NCI-H2171 treated with DMSO at 0.1 percent for 48 hours (cell line): ENCODE data around the gene SRP9.
"Not testable (repeated sequence)": the region's sequence is repeated elsewhere in the genome, so short reads cannot be mapped to it uniquely, and the experiment has no call there.

Experiments used
- DNase-seq: peaks from one replicate; lab custom pipeline; 2025; lab: John Stamatoyannopoulos, UW

Gene SRP9

DNA sequence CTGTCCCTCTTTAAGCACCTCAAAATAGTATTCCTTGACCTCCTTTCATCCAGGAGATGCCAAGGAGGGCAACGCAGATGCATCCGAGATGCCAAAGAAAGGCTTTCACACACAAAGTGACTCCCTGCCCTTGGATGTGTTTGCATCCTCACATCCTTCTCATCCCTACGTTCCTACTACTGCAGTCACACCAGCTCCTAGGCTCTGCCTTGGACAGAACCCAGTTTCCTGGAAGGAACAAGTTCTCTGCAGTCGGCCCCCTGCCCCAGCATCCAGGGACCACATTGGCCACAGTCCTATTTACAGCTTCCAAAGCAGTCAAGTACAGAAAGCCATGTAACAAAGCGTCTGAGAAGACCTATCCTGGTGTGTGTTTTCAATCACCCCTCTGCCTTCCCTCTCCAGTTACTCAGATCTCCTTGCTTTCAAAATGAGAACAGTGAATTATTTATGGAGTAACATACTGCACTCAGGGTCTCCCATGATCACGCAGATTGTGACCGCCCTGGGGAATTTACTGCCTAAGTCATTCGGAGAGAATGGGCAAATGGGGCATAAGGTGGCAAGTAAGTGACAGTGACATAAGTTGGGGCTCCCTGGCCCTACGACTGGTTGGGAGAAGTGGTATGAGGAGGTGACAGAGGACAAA is 21.8 kb upstream of the SRP9 start:
- no peak for DNase-seq

DNA sequence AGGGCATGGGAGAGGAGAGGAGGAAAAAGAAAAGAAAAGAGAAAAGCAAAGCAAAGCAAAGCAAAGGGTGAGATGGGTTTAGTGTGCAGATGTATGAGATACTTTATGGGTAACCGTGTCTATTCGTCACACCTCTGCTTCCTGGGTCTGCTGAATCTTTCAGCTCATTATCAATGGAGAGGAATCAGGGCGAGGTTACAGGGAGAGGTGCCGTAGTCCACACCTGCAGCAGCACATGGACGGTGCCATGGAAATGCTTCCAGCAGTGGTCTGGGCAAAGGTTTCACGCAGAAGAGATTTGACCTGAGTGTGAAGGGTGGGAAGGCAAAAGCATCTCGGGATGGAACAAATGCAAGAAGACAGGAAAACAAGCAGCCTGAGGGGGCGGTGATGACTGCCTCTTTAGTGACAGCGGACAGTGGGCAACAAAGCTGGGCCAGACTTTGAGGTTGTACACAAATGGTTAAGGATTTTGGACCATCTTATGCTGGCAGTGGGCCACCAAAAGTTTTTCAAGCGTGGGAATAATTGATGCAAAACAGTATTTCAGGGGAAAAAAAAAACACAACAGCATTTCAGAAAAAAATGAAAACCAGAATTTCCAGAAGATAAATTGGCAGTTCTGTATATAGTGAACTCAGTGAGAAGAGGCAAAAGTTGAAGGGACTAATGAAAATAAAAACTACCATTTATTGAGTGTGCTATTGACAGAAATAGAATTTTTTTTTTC is 19.5 kb upstream of the SRP9 start:
- DNase-seq: no peak

DNA sequence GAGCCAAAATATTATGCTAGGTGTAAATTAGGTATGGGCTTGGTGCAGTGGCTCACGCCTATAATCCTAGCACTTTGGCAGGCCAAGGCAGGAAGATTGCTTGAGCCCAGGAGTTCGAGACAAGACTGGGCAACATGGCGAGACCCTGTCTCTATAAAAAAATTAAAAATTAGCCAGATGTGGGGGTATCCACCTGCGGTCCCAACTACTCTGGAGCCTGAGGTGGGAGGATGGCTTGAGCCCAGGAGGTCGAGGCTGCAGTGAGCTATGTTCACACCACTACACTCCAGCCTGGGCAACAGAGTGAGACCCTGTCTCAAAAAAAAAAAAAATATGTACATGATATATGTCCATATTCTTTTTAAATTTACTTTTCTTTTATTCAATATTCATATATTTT is 17.7 kb upstream of the SRP9 start:
- DNase-seq: not testable (repeated sequence)

DNA sequence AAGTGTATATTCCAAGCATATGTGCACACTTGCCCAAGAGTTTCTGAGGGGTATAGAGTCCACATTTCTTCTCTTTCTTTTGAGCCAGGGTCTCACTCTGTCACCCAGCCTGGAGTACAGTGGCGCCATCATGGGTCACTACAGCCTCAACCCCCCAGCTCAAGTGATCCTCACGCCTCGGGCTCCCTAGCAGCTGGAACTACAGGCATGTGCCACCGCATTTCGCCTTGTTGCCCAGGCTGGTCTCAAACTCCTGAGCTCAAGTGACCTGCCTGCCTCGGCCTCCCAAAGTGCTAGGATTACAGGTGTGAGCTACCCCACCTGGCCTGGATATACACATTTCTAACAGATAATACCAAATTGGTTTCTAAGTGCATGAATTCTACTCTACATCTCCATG is 17.1 kb upstream of the SRP9 start:
- DNase-seq: no peak

DNA sequence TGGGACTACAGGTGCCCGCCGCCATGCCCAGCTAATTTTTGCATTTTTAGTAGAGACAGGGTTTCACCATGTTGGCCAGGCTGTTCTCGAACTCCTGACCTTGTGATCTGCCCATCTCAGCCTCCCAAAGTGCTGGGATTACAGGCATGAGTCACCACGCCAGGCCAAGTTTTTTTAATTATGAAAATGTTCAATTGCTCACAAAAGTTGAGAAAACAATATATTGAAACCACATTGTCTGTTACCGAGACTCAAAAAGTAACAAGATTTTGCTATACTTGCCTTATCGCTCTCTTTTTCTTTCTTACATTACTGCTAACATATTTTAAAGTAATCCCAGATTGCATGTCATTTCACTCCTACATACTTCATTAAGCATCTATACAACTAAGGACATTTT is 16.2 kb upstream of the SRP9 start:
- not testable (repeated sequence) for DNase-seq

DNA sequence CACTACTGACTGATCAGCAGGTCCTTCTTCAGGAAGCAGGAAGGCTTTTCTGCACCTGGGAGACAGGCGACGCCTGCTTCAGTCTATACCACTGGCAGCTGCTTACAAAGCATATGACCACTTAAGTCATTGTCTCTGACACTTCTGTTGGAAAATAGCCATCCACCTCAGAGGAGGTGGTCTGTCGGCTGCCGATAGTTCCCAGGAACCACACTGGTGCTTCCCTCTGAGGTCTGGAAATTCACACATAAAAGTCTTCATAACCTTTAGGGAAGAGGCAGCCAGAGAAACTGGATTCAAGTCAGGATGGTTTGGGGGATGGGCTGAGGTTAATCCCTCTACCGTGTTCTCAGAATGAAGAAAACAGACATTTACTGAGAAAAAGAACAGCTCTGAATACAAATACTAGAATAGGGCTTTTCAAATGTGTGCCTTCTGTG is 15.6 kb upstream of the SRP9 start:
- DNase-seq: no peak

DNA sequence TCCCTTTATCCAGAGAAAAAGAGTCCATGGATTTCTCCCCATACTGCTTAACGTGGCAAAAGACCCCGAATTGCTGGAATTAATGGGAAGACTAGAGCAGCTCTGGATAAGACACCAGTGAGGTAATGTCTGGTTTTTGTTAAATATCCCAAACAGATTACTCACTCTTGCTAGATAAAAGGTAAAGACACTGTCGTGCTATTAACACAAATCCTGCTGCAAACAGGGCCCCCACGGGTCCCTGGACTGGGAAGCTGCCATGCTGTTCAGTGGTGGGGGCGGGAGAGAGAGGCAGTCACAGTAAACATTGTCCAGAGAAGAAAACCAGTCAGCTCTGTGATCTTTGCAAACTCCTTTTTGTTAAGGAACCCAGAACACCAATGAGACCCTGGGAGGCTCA is 15.2 kb upstream of the SRP9 start:
- DNase-seq: no peak

DNA sequence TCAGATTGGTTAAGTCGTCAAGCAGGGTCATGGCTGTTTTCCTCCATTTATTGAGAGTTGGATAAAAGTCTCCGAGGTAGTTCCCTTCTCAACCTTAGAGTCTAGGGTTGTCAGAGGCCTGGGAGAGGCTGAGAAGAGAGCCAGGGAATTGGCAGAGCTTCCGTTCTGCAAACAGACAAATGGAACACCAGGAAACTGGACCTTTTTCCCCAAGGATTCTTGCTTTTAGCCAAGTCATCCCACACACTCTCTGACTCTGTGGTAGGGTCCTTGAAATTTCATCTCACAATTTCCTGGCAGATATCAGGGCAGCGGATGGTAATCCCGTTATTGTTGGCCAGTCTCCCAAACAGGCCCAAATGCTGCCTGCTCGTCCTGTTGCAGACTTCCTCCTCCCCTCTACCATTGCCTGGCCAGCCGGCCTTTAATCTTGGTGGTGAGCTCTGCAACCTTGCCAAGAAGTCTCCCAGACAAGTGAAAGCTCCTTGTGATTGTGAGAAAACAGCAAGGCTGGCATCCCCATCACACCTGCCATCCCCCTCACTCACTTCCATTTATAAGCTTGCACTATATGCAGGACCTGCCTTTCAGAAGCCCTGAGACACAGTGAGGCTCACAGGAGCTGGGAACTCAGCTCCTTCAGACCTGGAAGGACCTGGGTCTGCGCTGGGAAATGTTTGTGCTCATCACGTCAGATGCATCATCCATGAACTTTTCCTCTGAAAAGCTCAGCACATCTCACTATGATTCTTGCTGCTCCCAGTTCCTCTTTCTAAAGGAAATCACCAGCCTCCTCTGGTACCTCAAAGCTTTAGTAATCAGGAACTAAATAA is 13.7 kb upstream of the SRP9 start:
- no peak for DNase-seq

DNA sequence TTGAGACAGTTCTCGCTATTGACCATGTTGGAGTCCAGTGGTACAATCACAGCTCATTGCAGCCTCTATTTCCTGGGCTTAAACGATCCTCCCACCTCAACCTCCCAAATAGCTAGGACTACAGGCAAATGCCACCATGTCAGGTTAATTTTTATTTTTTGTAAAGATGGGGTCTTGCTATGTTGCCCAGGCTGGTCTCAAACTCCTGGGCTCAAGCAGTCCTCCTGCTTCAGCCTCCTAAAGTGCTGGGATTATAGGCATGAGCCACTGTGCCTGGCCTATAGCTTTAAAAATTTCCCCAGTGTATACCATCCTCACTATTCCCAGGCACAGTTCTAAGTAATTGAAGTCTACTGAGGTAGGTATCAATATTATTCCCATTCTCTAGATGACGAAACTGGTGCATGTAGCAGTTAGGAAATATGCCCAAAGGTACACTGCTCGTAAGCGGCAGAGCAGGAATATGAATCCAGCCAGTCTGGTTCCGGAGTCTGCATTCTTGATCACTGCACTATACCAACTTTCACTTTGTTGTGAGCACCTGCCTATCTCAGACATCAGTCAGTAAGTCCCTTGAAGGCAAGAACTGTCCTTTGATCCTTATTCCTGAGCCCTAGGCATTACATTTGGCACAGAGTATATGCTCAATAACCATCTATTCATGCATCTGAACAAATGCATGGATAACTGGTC is 11.5 kb upstream of the SRP9 start:
- DNase-seq: no peak

DNA sequence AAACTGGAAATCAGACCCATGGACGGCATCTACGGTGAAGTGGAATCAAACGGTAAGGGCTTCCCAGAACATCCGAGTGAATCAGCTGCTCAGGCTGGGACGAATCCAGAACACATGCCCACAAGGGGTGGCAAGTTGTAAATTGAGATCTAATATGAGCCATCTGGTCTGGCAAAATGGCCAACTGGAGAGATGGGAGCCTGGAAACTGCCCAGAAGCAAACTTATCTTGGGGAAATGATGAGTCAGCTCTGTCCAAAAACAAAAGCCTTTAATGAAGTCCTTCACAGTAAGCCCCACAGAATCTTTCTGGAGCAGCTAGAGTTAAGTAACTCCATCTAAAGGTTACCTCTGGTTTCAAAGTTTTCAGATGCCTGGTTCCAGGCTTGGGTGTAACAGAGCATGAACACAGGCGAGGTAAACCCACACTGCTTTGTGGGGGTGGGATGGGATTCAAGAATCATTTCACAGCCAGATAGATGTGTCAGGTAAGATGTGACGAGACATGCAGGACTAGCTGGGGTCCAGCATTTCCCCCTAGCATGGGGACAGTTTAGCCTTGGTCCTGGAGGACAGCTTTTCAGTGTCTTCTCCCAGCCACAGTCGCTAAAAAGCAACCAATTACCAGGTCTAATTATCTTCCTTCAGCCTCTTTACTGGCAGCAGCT is 10.5 kb upstream of the SRP9 start:
- peak; percentile 58 for DNase-seq

DNA sequence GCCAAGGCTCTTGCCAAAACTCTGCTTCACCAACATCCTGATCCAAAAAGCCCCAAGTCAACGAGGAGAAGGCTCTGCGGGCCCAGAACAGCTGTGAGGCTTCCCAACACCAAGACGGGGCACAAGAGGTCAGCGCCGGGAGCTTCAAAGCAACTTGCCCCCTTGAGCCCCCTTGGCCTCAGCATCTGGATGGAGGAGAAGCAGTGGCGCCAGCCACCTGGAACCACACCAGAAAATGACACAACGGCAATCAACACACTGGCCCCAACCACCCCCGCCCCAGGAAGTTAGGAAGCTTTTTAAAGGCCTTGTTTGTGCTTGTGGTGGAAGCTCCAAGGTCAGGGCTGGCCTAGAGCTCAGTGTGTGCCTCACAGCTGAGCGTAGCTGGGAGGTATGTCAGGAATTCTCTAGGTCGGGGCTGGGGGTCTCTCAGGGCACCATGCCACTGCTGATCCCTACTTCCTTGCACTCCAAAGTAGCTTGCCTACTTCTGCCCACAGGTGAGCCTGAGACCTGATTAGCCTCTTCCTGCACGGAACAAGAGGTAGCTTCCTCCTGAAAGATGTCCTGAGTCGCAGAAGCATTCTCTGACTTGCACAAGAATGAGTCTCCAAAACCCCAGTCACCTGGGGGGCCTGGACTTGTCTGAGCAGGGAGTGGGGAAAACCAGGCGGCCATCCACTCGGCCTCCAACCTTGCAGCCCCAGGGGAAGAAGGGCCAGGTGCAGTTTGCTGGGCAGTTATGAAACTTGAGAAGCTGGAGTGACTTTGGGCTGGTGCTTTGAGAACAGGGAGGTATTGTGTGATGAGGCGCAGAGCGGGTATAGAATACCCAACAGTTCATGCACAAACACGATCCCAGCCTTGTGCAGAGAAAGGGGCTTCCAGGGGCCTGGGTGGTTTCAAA is 9.7 kb upstream of the SRP9 start:
- peak; percentile 45 for DNase-seq

DNA sequence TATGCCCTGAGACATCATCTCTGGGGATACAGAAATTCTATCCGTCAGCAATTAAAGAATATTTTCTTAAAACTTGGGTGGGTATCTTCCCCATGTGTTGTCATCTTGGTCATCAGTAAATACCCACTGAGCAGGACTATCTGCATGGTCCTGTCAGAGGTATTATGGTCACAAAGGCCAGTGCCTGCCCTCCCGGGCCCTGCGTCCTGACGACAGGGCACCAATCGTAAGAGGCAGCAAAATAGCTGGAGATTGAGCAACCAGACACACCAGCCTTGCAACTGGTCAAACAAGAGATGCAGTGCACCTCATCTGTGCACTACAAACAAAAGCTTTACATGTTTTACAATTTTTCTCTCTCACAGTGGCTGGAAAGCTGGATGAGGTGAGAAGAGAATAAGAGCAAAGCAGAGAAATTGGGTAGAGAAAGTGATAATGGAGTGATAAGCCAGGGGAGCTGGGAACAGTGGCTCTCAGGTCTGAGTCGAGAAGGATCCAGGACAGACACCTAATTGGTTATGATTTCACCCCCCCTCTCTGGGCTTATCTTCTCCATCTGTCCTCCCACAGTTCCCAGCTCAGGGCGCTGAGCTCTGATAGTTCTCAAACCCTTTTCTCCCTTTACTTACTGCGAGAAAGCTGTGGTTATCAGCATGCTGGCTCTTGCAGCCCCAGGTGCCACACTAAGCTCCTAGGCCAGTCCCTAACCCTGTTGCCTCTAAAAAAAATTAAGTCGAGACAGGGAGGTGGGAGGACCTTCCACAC is 8.8 kb upstream of the SRP9 start:
- peak; percentile 52 for DNase-seq

DNA sequence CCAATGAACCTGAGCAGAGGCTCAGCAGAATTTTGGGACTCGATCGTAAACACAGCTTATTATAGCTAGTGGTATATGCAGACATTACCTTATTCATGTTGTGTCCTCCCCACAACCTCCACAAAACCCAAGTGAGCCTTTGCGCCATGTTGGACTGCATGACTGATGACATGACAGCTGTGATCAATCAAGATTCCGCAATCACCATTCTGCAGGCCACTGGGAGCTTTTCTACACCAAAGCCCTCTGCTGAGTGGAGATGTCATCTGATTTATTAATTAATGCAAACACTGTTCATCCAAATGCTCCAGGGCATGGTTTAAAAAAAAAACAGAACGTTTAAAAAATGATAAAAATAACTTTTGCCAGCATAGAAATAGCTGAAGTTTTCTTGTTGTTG is 7.9 kb upstream of the SRP9 start:
- DNase-seq: no peak

DNA sequence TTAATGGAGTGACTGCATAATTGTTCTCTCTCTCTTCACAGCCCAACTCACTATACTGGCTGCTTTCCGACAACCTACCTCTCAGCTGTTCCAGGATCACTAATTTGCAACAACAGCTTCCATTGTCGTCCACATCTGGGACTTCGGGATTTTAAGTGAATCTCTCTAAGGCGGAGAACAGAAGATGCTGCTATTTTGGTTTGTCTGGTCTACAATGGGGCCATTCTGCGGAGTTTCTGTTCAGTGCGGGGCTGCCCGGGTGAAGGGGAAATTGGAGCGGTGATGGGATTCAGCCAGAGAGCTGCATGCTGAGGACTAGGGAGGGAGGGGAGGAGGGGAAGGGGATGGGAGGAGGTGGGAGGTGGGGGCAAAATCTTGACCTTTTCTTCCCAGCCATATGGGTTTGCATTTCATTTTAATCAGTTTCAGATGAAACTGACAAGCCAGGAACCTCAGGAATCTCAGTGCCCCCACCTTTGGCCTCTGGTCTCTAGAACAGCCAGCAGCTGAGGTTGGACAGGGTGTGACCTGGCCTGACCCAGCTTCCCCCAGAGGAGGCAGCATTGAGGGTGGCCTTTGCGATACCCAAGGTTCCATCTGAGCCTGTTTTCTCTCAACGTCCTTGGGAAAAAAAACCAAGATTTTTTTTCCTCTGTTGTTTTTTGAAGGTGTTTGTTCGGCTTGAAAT is 6.9 kb upstream of the SRP9 start:
- no peak for DNase-seq

DNA sequence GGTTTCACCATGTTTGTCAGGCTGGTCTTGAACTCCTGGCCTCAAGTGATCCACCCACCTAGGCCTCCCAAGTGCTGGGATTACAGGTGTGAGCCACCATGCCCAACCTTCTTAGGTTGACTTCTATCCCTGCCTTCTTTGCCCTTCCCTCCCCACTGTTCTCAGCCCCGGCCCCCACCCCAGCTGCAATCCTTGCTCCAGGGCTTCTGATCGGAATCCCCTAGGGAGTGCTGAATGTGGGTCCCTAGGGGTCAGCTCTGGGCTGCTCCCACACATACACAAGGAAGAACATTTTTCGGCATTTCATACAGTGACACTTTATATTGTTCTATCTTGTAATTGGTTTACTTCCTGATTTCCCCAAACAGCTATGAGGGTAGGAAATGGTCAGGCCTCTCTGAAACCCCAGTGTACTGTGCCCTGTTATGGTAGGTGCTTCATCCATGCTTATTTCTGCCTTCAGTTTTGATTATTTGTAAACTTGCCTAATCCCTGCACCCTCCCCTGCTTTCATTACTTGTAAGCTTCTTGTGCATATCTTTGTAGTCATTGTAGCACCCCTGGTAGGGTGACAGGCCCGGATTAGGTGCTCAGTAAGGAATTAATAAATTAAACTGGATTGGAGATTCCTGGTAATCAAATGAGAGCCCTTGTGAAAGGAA is 5.8 kb upstream of the SRP9 start:
- DNase-seq: no peak

DNA sequence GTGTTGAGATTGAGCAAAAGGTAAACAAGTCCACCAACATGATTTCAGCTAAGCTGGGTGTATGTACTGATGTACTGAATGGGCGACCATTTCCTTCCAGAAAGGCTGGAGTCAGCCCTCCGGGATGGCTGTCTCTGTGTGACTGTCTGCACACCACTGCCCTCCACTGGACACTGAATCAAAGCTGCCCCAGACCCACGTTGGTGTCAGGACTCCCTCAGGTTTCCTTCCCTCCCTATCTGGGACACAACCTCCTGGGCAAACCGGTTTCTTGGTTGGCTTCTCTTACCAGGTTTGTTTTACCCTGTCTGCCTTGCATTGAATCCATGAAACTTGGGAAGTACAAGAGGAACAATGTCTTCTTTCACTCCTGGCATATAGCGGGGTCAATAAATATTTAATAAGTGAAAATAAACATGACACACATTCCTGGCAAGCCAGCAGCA is 5.3 kb upstream of the SRP9 start:
- peak; percentile 71 for DNase-seq

DNA sequence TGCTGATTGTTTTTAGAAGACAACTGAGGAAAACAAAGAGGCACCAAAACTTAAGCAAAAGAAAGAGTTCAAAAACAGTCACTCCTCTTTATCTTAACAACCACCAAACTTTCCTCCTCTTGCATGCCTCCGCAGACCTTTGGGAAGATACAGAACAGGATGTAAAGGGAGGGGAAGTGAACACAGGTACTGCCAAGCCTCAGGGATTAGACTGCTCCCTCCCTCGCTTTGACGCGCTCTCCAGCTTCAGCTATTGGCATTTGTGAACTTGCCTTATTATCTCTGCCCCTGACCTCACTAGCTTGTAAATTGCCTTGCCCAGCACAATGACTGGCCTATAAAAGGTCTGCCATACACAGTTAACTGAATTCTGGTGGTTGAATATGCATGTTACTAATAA is 4.8 kb upstream of the SRP9 start:
- DNase-seq: no peak

DNA sequence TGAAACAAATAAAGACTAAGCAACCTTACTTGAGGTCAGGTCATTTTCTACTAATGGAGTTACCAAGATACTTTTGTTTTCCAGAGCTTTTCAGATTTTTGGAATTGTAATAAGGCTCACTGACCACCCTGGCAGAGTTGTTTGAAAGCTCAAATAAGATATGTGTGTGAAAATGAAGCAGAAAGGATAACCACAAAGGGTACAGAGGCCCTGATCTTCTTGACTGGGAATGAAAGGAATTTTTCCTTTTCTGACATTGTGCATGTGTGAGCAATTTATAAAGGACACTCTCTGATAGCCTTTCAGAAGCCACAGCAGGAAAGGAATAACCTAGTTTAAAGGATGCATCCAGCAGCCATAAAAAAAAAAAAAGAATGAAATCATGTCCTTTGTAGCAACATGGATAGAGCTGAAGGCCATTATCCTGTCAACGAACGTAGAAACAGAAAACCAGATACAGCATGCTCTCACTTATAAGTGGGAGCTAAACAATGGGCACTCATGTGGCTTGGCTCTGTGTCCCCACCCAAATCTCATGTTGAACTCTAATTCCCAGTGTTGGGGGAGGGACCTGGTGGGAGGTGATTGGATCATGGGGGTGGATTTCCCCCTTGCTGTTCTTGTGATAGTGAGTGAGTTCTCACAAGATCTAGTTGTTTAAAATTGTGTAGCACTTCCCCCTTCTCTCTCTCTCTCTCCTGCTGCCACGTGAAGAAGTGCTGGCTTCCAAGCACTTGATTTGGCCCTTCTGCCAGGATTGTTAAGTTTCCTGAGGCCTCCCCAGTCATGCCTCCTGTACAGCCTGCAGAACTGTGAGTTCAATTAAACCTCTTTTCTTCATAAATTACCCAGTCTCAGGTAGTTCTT is 3.1 kb upstream of the SRP9 start:
- no peak for DNase-seq
